T follicular helper cell (primary cell): ENCODE measurements around the gene PRR11.
A peak's percentile ranks its signal among the peaks of the same experiment; 100 is the strongest.
"Not testable (repeated sequence)": the region's sequence is repeated elsewhere in the genome, so short reads cannot be mapped to it uniquely, and the experiment has no call there.

Experiments
- DNase-seq: peaks from one replicate; pipeline ENCODE4 v3.0.0-alpha.2; 2020; ENCODE audit warnings: low read depth

PRR11 gene

GRCh38 chr17:59151591-59151990 is 4.0 kb upstream of the PRR11 start:
- no peak for DNase-seq

- no peak for DNase-seq
Observed at GRCh38 chr17:59152925-59153324, 2.6 kb upstream of the PRR11 start.

- DNase-seq = peak; percentile 8
Observed at GRCh38 chr17:59154292-59154720, 1.2 kb upstream of the PRR11 start.

GRCh38 chr17:59154721-59155438 is 666 bp upstream of the PRR11 start, which contains the start of gene SKA2:
TSS of gene SKA2 (minus strand) at chr17:59155186. CDS start at chr17:59155163, 23 bp downstream.
- peak; percentile 95 for DNase-seq

GRCh38 chr17:59160157-59161025 is 4.8 kb downstream of the PRR11 start:
- DNase-seq = no peak

- DNase-seq = no peak
Observed at GRCh38 chr17:59161477-59161876, 5.9 kb downstream of the PRR11 start.

GRCh38 chr17:59165933-59166342 is 10.4 kb downstream of the PRR11 start:
- peak; percentile 10 for DNase-seq

- no peak for DNase-seq
Observed at GRCh38 chr17:59167571-59168001, 12.0 kb downstream of the PRR11 start.

- no peak for DNase-seq
Observed at GRCh38 chr17:59172436-59173004, 17.0 kb downstream of the PRR11 start.

GRCh38 chr17:59174671-59175070 is 19.1 kb downstream of the PRR11 start:
- no peak for DNase-seq

- DNase-seq = no peak
Observed at GRCh38 chr17:59175076-59175475, 19.5 kb downstream of the PRR11 start.

GRCh38 chr17:59178266-59178985 is 22.9 kb downstream of the PRR11 start:
- no peak for DNase-seq

GRCh38 chr17:59179601-59180000 is 24.1 kb downstream of the PRR11 start:
- not testable (repeated sequence) for DNase-seq

- no peak for DNase-seq
Observed at GRCh38 chr17:59180626-59181025, 25.1 kb downstream of the PRR11 start.

- DNase-seq = no peak
Observed at GRCh38 chr17:59181481-59181880, 25.9 kb downstream of the PRR11 start.

GRCh38 chr17:59185997-59186396 is 30.5 kb downstream of the PRR11 start:
- no peak for DNase-seq

GRCh38 chr17:59186850-59187249 is 31.3 kb downstream of the PRR11 start:
- no peak for DNase-seq

GRCh38 chr17:59190806-59191205 is 35.3 kb downstream of the PRR11 start:
- DNase-seq = no peak

- DNase-seq = no peak
Observed at GRCh38 chr17:59193336-59193862, 37.9 kb downstream of the PRR11 start.

GRCh38 chr17:59199398-59199797 is 43.9 kb downstream of the PRR11 start:
- no peak for DNase-seq

- DNase-seq = no peak
Observed at GRCh38 chr17:59202320-59202719, 46.8 kb downstream of the PRR11 start.

GRCh38 chr17:59219370-59219769 is 63.8 kb downstream of the PRR11 start:
- no peak for DNase-seq
